Activated CD4-positive, alpha-beta T cell treated with anti-CD3 and anti-CD28 coated beads, Interleukin-2, amount 10 ng/mL, durations not matched to agents 7 days and 5 days (primary cell): ENCODE data around the gene OAS2. TPM values are rescaled to one million over a fixed set of nuclear protein-coding genes. Genes with fewer than 3 reads are reported as not detected.

Source experiments
- CTCF ChIA-PET: fragments of 350-600 bp; sonication (Branson Sonifier 250); formaldehyde crosslinking; loops from one replicate; lab custom pipeline; 2021; ENCODE audit warnings: antibody characterized with exemption; lab: Charles Lee
- POLR2A ChIA-PET: fragments of 350-600 bp; sonication (Branson Sonifier 250); formaldehyde crosslinking; loops from one replicate; lab custom pipeline; 2021; ENCODE audit warnings: antibody characterized with exemption; lab: Charles Lee
- DNase-seq: peaks from one replicate; pipeline ENCODE4 v3.0.0-alpha.2; 2020
- H3K27ac Mint-ChIP-seq: one replicate; pipeline ENCODE4 v1.8.0; 2021; ENCODE audit warnings: mild to moderate bottlenecking, moderate library complexity, mixed read lengths
- H3K27me3 Mint-ChIP-seq: one replicate; pipeline ENCODE4 v1.8.0; 2021; ENCODE audit warnings: mixed read lengths
- H3K36me3 Mint-ChIP-seq: one replicate; pipeline ENCODE4 v1.8.0; 2021; ENCODE audit warnings: low read depth, mixed read lengths
- H3K4me1 Mint-ChIP-seq: one replicate; pipeline ENCODE4 v1.8.0; 2021; ENCODE audit warnings: mixed read lengths
- H3K4me3 Mint-ChIP-seq: one replicate; pipeline ENCODE4 v1.8.0; 2021; ENCODE audit warnings: mild to moderate bottlenecking, moderate library complexity, mixed read lengths
- H3K9me3 Mint-ChIP-seq: one replicate; pipeline ENCODE4 v1.8.0; 2021; ENCODE audit warnings: mixed read lengths
- total RNA-seq, 2 experiments: library from RNA; stranded (reverse); gene quantifications; one replicate each; pipeline ENCODE4 v1.2.3, GENCODE V29; 2021

The OAS2 gene
- total RNA-seq, 2 experiments from 2014 or later, result 294 to 420 TPM

DNA sequence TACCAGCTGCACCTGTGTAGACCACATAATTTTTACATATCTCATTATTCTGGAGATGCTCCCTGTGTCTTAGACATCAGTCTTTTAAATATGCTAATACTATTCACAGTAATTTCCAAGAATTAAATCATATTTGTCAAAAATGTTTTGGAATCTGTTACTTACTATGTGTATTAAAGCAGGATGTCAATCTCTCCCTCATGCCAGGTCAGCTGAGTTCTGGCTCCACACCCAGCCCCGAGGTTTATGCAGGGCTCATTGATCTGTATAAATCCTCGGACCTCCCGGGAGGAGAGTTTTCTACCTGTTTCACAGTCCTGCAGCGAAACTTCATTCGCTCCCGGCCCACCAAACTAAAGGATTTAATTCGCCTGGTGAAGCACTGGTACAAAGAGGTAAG, 27.9 kb downstream of the OAS2 start:
- POLR2A ChIA-PET, result no interaction called here
- Mint-ChIP-seq H3K4me1 (no peaks in the 10 kb centered on the region), H3K27me3 (no peaks in the 10 kb centered on the region), H3K4me3 (no peak overlapping the region), H3K36me3 (peaks cover 89% of the 10 kb centered on the region), H3K9me3 (peaks cover 12% of the 10 kb centered on the region), H3K27ac (no peak overlapping the region)
- no peak for DNase-seq
- CTCF ChIA-PET, result interaction anchor here (0.6 to 6.4 kb wide), 5 partner anchors 13 to 83 kb away, joined by 3 to 44 read pairs (median 3); no protein-coding TSS in a partner anchor

DNA sequence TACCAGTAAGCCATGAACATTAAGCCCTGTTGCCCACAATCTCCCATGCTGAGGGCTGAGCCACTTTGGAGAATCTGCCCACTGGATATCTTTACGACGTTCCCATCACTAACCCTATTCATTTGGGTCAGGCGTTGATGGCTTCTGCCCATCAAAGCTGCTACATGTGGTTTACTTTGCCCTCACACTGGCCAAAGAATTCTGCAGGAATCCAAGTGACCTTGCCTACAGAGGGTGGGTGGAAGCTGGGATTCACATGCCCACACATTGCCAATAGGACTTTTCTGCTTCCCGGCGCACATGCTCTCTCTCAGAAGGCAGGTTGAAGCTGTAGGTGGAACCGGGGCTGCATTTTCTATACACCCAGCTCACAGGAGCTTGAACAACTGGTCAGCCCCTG, 28.3 kb downstream of the OAS2 start:
- Mint-ChIP-seq H3K4me1 (no peaks in the 10 kb centered on the region), H3K27me3 (no peaks in the 10 kb centered on the region), H3K4me3 (no peak overlapping the region), H3K27ac (no peak overlapping the region), H3K36me3 (peaks cover 90% of the 10 kb centered on the region), H3K9me3 (peaks cover 12% of the 10 kb centered on the region)
- POLR2A ChIA-PET, result no interaction called here
- CTCF ChIA-PET, result interaction anchor here (0.6 to 6.4 kb wide), 3 partner anchors 12 to 17 kb away, joined by 3 to 44 read pairs (median 3); no protein-coding TSS in a partner anchor
- no peak for DNase-seq

DNA sequence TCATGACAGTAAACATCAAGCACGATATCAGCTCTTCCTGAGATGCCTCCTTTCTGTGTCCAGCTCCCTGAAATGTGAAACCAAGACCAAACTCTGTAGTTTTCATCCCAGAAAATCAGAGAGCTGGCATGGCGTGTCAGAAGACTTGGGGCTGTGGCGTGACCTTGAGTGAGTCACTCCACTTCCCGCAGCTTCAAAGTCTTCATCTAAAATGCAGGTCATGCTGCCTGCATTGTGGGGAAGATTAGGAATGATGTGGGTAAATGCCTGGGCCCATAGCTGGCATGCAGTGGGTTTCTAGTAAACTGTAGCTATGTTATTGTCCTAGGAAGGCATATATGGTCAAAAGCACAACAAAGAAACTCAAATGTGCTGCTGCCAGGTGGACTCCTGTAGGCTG, 28.8 kb downstream of the OAS2 start:
- no peak for DNase-seq
- ChIA-PET CTCF (interaction anchor here (0.5 to 6.4 kb wide), 4 partner anchors 15 to 788 kb away, joined by 3 to 44 read pairs (median 4); no protein-coding TSS in a partner anchor), POLR2A (no interaction called here)
- no peaks in the 10 kb centered on the region for H3K4me1 Mint-ChIP-seq
- H3K36me3 Mint-ChIP-seq, result peaks cover 91% of the 10 kb centered on the region
- H3K27me3 Mint-ChIP-seq, result no peaks in the 10 kb centered on the region
- no peak overlapping the region for H3K4me3 Mint-ChIP-seq
- peaks cover 12% of the 10 kb centered on the region for H3K9me3 Mint-ChIP-seq
- H3K27ac Mint-ChIP-seq, result no peak overlapping the region

DNA sequence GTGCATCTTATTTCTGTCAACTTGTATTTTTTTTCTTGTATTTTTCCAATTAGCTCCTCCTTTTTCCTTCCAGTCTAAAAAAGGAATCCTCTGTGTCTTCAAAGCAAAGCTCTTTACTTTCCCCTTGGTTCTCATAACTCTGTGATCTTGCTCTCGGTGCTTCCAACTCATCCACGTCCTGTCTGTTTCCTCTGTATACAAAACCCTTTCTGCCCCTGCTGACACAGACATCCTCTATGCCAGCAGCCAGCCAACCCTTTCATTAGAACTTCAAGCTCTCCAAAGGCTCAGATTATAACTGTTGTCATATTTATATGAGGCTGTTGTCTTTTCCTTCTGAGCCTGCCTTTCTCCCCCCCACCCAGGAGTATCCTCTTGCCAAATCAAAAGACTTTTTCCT, 32.4 kb downstream of the OAS2 start:
- Mint-ChIP-seq H3K36me3 (peaks cover 68% of the 10 kb centered on the region), H3K27ac (no peak overlapping the region), H3K9me3 (peaks cover 12% of the 10 kb centered on the region), H3K4me3 (no peak overlapping the region), H3K4me1 (no peaks in the 10 kb centered on the region), H3K27me3 (no peaks in the 10 kb centered on the region)
- CTCF ChIA-PET, result interaction anchor here (0.6 to 6.4 kb wide), 5 partner anchors 12 to 892 kb away, joined by 3 to 44 read pairs (median 3); no protein-coding TSS in a partner anchor
- POLR2A ChIA-PET, result no interaction called here
- DNase-seq, result no peak

DNA sequence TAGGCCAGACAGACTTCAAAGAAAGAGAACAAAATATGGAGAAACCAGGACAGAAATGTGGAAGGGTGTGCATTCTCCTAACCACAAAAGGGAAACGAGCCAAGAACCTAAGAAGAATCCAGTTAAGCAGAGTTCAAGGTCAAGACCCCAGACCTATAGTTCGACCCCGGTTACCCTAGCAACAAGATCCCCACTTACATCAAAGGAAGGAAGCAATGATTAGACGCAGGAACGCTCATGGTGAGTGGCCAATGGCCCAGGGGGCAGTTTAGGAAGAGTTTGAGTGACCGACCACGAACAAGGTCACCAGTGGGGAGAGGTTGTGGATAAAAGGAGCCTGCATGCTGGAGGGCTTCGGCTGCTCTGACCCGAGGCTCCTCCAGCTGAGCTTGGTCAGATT, 36.2 kb downstream of the OAS2 start:
- no peak for DNase-seq
- Mint-ChIP-seq H3K4me1 (no peaks in the 10 kb centered on the region), H3K27ac (no peak overlapping the region), H3K4me3 (no peak overlapping the region), H3K9me3 (peaks cover 12% of the 10 kb centered on the region), H3K36me3 (peaks cover 33% of the 10 kb centered on the region), H3K27me3 (peaks cover 1% of the 10 kb centered on the region)
- ChIA-PET POLR2A (no interaction called here), CTCF (no interaction called here)

DNA sequence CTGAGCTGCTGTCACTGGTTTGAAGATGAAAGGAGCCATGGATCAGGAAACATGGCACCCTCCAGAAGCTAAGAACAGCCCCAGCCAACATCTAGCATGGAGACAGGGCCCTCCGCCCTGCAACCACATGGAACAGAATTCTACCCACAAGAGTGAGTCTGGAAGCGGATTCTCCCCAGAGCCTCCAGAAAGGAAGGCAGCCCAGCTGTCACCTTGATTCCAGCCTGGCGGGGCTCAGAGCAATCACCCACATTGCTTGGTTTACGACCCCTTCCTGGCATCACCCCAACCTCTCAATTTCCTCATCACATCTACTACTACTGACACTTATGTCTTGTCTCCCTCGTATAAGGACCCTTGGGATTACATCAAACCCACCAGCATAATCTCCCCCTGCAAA, 38.5 kb downstream of the OAS2 start:
- H3K4me3 Mint-ChIP-seq, result no peak overlapping the region
- peaks cover 5% of the 10 kb centered on the region for H3K27me3 Mint-ChIP-seq
- DNase-seq, result no peak
- no peaks in the 10 kb centered on the region for H3K4me1 Mint-ChIP-seq
- H3K36me3 Mint-ChIP-seq, result peaks cover 10% of the 10 kb centered on the region
- ChIA-PET CTCF (interaction anchor here (1.2 kb wide), 2 partner anchors 8 to 24 kb away, joined by 3 read pairs; no protein-coding TSS in a partner anchor), POLR2A (no interaction called here)
- no peak overlapping the region for H3K27ac Mint-ChIP-seq
- no peaks in the 10 kb centered on the region for H3K9me3 Mint-ChIP-seq

DNA sequence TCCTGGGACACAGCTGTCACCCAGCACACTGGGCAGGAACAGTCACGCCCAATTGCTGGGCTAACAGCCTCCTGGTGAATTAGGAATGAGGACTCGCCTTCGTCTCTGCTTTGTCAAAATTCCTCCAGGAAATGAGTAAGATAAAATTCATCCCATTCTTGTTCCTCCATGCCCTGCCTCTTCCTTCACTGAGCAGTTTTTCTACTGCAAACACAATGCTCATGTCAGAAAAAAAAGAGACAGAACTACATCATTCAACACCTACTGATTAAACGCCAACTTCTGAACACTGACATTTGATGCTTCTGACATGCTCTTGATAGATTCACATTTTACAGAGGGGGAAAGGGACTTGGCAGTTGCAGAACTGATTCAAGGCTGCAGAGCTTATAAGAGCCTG, 40.7 kb downstream of the OAS2 start:
- peaks cover 6% of the 10 kb centered on the region for H3K4me1 Mint-ChIP-seq
- no peaks in the 10 kb centered on the region for H3K9me3 Mint-ChIP-seq
- ChIA-PET POLR2A (no interaction called here), CTCF (interaction anchor here (0.6 to 1.3 kb wide), 2 partner anchors 11 to 12 kb away, joined by 3 read pairs; no protein-coding TSS in a partner anchor)
- H3K36me3 Mint-ChIP-seq, result no peaks in the 10 kb centered on the region
- H3K27me3 Mint-ChIP-seq, result peaks cover 5% of the 10 kb centered on the region
- no peak overlapping the region for H3K4me3 Mint-ChIP-seq
- DNase-seq, result no peak
- H3K27ac Mint-ChIP-seq, result no peak overlapping the region

DNA sequence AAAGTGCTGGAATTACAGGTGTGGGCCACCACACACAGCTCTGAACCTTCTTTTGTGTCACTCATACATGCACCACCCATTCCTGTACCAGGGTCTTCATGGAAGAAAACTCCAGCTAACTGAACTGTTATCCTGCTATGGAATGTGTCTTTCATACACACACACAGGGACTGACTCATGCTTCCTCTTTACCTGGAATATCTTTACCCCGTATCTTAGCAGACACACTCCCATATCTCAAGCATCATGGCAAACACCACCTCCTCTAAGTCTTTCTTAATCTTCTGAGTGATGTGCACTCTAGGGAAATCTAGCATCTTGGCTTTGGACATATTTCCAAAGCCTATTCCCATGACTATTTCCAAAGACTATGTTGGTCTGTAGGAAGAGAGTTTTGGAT, 43.2 kb downstream of the OAS2 start:
- ChIA-PET POLR2A (no interaction called here), CTCF (interaction anchor here (0.8 to 1.7 kb wide), 2 partner anchors 11 to 45 kb away, joined by 3 to 4 read pairs; no protein-coding TSS in a partner anchor)
- peaks cover 5% of the 10 kb centered on the region for H3K27me3 Mint-ChIP-seq
- no peak for DNase-seq
- no peak overlapping the region for H3K4me3 Mint-ChIP-seq
- no peak overlapping the region for H3K27ac Mint-ChIP-seq
- H3K4me1 Mint-ChIP-seq, result peaks cover 6% of the 10 kb centered on the region
- H3K36me3 Mint-ChIP-seq, result no peaks in the 10 kb centered on the region
- H3K9me3 Mint-ChIP-seq, result no peaks in the 10 kb centered on the region

DNA sequence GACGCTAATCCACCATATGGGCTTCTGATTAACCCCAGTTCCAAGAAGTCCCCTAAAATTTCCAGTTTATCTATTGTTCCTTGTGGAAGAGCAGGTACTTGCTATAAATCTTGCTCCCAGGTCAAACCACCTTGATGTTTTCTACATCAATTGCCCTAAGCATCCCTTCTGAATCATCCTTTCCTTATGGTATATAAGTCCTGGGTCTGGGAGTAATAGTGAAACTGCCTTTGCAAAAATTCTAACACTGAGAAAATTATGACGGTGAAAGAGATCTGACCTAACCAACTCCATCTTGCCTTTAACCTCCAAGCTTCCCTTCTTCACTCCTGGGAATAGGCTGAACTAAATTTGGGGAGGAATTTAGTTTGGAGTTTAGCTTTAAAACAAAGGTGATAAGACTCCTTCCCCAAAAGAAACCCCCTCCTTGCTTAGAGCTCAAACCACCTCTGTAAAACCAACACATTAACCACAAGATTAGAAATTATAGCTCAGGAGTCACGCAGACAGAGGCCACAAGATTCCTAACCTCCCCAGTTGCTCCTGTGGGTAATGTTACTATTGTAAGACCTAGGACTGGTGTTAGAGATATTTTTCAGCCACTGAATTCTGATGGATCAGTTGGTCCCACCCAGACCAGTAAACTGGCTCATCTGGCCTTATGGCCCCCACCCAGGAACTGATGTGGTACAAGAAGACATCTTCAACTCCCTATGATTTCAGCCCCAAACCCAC, 44.4 kb downstream of the OAS2 start:
- Mint-ChIP-seq H3K4me1 (peaks cover 6% of the 10 kb centered on the region), H3K9me3 (no peaks in the 10 kb centered on the region), H3K27ac (no peak overlapping the region), H3K4me3 (no peak overlapping the region), H3K27me3 (peaks cover 6% of the 10 kb centered on the region), H3K36me3 (no peaks in the 10 kb centered on the region)
- CTCF ChIA-PET, result interaction anchor here (1.0 to 1.7 kb wide), 3 partner anchors 12 to 30 kb away, joined by 3 to 4 read pairs (median 3); no protein-coding TSS in a partner anchor
- DNase-seq, result no peak
- POLR2A ChIA-PET, result no interaction called here

DNA sequence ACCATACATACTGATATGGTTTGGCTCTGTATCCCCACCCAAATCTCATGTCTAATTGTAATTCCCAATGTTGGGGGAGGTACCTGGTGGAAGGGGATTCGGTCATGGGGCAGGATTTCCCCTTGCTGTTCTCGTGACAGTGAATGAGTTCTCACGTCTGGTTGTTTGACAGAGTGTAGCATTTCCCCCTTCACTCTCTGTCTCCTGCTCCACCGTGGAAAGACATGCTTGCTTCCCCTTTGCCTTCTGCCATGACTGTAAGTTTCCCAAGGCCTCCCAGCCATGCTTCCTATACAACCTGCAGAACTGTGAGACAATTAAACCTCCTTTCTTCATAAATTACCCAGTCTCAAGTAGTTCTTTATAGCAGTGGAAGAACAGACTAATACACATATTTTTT, 49.4 kb downstream of the OAS2 start:
- H3K36me3 Mint-ChIP-seq, result no peaks in the 10 kb centered on the region
- H3K4me3 Mint-ChIP-seq, result no peak overlapping the region
- POLR2A ChIA-PET, result no interaction called here
- no peak overlapping the region for H3K27ac Mint-ChIP-seq
- peaks cover 3% of the 10 kb centered on the region for H3K4me1 Mint-ChIP-seq
- DNase-seq, result no peak
- H3K9me3 Mint-ChIP-seq, result no peaks in the 10 kb centered on the region
- H3K27me3 Mint-ChIP-seq, result peaks cover 16% of the 10 kb centered on the region
- CTCF ChIA-PET, result no interaction called here

DNA sequence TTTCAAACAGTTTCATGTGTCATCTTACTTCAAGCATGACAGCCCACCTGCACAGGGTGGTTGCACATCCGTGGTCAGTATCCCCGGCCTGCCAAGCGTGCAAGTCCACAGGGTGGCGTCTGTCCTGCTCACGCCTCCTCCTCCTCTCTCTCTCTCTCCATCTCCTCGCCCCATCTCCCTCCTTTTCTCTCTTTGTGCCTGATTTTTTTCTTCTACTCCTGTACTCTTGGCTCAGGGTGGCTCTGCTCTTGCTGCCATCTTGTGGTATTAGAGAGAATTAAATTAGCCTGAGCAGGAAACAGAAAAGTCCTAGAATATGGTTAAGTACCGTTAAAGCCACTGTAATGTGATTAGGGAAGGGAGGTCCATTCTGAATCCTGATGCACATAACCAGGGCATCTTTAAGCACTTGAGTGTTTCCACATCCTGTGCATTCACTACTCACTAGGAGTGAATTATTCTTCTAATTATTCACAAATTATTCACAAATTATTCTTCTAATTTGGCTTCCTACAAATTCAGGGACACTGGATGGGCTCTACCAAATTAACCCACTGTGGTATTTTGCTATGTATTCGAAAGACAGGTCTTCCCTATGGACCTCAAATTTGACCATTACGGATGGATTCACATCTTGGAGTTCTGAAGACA, 52.7 kb downstream of the OAS2 start:
- H3K4me1 Mint-ChIP-seq, result no peaks in the 10 kb centered on the region
- ChIA-PET POLR2A (no interaction called here), CTCF (no interaction called here)
- no peaks in the 10 kb centered on the region for H3K36me3 Mint-ChIP-seq
- no peaks in the 10 kb centered on the region for H3K9me3 Mint-ChIP-seq
- DNase-seq, result no peak
- peaks cover 19% of the 10 kb centered on the region for H3K27me3 Mint-ChIP-seq
- H3K4me3 Mint-ChIP-seq, result no peak overlapping the region
- H3K27ac Mint-ChIP-seq, result no peak overlapping the region

DNA sequence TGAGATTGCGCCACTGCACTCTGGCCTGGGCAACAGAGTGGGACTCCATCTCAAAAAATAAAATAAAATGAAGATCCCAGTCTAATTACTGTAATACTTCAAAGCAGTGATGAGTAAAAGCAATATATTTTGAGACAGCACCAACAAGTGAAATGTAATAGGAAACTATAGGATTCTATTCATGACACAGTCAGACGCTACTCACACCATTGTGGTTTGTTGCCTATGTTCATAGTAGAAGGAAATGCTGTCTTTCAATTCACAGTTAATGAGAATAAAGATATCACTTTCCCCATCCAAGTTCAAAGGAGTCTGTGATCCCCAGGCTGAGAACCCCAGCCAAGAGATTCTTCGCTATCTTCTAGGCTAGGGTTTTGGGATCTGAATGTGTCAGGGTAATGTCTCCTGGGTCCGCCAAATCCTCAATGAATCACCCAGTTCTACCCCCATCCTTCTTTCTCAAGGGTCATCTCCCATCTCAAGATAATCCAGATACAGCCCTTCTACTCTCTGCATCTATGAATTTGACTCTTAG, 61.7 kb downstream of the OAS2 start:
- H3K27ac Mint-ChIP-seq, result no peak overlapping the region
- H3K36me3 Mint-ChIP-seq, result no peaks in the 10 kb centered on the region
- no peaks in the 10 kb centered on the region for H3K27me3 Mint-ChIP-seq
- ChIA-PET CTCF (no interaction called here), POLR2A (no interaction called here)
- no peaks in the 10 kb centered on the region for H3K9me3 Mint-ChIP-seq
- no peaks in the 10 kb centered on the region for H3K4me1 Mint-ChIP-seq
- DNase-seq, result no peak
- no peak overlapping the region for H3K4me3 Mint-ChIP-seq

DNA sequence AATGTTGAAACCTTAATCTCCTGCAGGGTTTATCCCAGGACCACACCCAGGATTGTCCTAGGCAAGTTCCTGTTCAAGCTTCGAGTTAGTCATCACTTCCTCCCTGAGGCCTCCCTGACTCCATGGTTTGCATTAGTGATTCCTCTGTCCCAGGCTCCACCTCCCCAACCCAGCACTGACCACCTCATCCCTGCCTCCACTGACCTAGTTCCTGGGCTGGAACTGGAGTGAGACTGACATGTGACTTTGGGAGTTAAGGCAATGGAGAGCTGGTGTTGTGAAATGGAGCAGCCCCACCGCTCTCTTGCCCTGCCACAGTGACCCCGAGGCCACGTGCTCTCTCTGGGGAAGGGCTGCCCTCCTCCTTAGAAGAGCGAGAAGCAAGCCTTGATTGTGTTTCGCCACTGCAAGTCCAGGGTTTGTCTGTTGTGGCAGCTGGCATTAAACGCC, 62.4 kb downstream of the OAS2 start:
- no peak overlapping the region for H3K27ac Mint-ChIP-seq
- ChIA-PET POLR2A (no interaction called here), CTCF (no interaction called here)
- no peak overlapping the region for H3K4me3 Mint-ChIP-seq
- no peaks in the 10 kb centered on the region for H3K36me3 Mint-ChIP-seq
- no peak for DNase-seq
- no peaks in the 10 kb centered on the region for H3K9me3 Mint-ChIP-seq
- no peaks in the 10 kb centered on the region for H3K4me1 Mint-ChIP-seq
- H3K27me3 Mint-ChIP-seq, result peaks cover 2% of the 10 kb centered on the region
